ENCODE measurements around the gene CSRNP3.

The CSRNP3 gene

DNA sequence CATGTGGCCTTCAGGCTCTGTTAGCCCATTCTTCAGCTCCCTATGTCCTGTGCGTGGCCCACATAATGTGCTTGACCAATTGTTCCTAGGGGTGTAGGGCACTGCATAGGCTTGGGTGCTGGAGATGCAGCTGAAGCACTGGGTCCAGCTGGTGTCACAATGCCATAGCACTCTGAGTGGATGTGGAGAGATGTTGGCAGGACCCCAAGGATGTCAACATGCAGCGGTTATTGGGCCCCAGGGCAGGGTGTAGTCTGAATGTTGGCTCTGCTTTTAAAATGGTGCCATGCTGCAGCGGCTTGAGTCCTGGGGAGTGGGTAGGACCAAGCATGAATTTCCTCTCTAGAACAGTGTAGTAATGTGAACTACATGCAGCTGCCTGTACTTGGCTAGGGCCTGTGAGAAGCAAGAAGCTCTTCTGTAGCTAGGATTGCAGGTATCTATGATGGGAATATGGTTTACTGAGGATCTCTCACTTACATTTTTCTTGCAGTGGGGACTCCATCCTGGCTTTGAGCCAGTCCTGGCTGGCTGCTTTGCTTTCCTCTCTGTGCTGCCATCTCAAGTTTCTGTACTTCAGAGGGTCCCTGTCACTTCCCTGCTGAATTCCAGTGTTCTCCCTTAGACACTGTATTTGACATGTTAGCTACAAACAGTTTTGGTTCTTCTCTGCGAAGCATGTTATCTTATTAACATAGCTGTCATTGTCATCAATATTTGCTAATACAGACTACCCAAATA is 148.4 kb downstream of the CSRNP3 start:
- in situ Hi-C loops (cut with MboI; ENCODE audit: low sequenced_read_pairs, unreplicated experiment) = no loop called here

DNA sequence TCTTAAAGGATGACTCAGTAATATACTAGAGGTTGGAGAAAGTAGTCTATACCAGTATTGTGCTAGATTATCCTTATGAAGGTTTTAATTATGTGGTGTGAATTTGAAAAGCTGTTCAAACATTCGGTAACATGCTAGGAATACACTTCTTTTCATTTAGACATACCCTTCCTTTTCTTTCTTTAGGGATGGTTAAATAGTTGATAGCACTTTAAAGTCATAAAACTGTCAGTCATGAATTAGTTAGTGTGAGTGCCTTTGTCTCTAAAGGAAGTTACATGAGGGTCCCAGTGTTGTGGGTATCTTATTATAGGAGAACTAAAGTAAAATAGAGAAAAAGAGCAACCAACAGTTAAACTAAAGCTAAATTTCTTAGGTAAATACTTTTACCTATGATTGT is 149.3 kb downstream of the CSRNP3 start:
- no peak for DNase-seq (ENCODE audit: low spot score)
- in situ Hi-C loops (cut with MboI; ENCODE audit: low sequenced_read_pairs, unreplicated experiment) = no loop called here
- TF ChIP-seq, protein P1, sequence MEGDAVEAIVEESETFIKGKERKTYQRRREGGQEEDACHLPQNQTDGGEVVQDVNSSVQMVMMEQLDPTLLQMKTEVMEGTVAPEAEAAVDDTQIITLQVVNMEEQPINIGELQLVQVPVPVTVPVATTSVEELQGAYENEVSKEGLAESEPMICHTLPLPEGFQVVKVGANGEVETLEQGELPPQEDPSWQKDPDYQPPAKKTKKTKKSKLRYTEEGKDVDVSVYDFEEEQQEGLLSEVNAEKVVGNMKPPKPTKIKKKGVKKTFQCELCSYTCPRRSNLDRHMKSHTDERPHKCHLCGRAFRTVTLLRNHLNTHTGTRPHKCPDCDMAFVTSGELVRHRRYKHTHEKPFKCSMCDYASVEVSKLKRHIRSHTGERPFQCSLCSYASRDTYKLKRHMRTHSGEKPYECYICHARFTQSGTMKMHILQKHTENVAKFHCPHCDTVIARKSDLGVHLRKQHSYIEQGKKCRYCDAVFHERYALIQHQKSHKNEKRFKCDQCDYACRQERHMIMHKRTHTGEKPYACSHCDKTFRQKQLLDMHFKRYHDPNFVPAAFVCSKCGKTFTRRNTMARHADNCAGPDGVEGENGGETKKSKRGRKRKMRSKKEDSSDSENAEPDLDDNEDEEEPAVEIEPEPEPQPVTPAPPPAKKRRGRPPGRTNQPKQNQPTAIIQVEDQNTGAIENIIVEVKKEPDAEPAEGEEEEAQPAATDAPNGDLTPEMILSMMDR (IDR thresholded peaks at IDR 0.05; ENCODE audit: borderline replicate concordance, control extremely low read depth, extremely low read depth, insufficient read depth, missing control alignments) = no peak

More for the DNA sequence above, 148.4 kb downstream of the CSRNP3 start:
- no peak for DNase-seq (ENCODE audit: low spot score)
- TF ChIP-seq, protein P1 (IDR thresholded peaks at IDR 0.05; ENCODE audit: borderline replicate concordance, control extremely low read depth, extremely low read depth, insufficient read depth, missing control alignments) = no peak

DNA sequence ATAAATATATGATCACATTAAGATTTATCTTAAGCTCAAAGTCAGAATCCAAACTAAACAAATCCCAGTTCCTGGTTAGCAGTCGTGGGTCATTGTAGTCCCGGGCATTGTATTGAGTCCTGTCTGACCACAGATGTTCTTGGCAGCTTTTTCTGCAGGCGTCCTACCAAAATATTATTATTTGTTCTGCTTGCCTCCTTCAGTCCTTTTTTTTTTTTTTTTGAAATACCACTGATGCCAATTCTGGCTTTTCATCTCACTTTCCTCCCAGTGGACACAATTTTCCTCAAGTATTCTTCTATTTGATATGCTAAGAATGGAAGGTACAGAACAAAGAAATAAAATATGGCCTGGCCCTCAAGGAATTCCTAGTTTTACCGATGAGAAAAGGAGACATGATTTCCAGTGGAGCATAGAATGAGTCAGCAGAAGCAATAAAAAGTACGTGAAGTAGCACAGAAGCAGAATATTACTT is 151.6 kb downstream of the CSRNP3 start:
- TF ChIP-seq, protein P1 (IDR thresholded peaks at IDR 0.05; ENCODE audit: borderline replicate concordance, control extremely low read depth, extremely low read depth, insufficient read depth, missing control alignments) = no peak
- DNase-seq (ENCODE audit: low spot score) = no peak
- in situ Hi-C loops (cut with MboI; ENCODE audit: low sequenced_read_pairs, unreplicated experiment) = no loop called here

DNA sequence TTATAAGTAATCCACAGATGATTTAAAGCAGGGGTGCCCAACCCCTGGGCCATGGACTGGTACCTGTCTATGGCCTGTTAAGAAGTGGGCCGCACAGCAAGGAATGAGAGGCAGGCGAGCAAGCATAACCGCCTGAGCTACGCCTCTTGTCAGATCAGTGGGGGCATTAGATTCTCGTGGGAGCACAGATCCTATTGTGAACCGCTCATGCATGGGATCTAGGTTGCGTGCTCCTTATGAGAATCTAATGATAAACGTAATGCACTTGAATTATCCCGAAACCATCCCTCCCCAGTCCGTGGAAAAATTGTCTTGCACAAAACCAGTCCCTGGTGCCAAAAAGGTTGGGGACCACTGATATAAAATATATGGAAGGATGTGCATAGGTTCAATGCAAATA is 153.7 kb downstream of the CSRNP3 start:
- TF ChIP-seq, protein P1 (IDR thresholded peaks at IDR 0.05; ENCODE audit: borderline replicate concordance, control extremely low read depth, extremely low read depth, insufficient read depth, missing control alignments) = no peak
- no peak for DNase-seq (ENCODE audit: low spot score)
- in situ Hi-C loops (cut with MboI; ENCODE audit: low sequenced_read_pairs, unreplicated experiment) = no loop called here

DNA sequence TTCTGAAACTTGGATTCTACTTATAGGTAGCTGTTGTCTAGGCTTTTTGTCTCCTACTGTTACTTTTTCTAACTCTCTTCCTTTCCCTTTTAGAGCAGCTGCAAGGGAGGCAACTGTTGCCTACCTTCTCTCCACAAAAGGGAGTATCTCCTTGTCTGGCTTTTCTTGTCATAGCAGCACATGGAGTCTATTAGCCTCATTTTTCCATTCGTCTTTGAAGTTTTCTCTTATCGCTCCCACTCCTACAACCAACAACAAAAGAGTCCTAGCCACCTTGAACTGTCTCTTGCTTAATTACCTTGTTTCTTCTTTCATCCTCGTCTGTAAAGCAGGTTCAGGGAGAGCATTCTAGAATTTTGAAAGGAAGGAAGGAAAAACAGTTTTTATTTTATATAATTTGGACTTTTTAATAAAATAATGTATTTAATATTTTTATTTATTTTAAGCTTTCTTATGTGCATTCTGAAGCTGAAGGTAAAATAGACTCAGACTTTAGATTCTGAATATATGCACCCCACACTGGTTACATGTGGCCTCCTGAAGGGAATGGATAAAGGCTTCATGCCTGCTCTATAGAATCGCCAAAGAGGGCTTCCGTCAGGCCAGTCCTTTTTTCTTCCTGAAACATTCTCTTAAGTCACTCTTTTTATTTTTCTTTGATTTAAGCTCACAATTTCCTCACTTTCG is 154.4 kb downstream of the CSRNP3 start:
- in situ Hi-C loops (cut with MboI; ENCODE audit: low sequenced_read_pairs, unreplicated experiment) = no loop called here
- no peak for DNase-seq (ENCODE audit: low spot score)
- TF ChIP-seq, protein P1 (IDR thresholded peaks at IDR 0.05; ENCODE audit: borderline replicate concordance, control extremely low read depth, extremely low read depth, insufficient read depth, missing control alignments) = no peak

DNA sequence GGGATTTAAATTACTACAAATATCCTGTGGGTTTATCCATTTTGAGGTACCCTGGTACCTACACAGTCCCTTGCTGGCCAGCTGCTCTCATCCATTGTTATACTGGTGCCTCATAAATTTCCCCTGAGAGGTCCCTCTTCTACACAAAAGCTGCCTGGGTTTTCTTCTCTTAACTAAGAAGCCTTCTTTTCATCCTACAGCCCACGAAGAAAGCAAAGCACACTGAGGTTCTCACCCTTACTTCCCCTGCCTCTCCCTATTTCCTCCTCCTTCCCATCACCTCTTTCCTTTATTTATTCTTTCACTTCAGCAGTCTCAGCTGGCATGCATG is 154.9 kb downstream of the CSRNP3 start:
- TF ChIP-seq, protein P1 (IDR thresholded peaks at IDR 0.05; ENCODE audit: borderline replicate concordance, control extremely low read depth, extremely low read depth, insufficient read depth, missing control alignments) = no peak
- in situ Hi-C loops (cut with MboI; ENCODE audit: low sequenced_read_pairs, unreplicated experiment) = no loop called here
- no peak for DNase-seq (ENCODE audit: low spot score)
